SH-SY5Y (cell line): ENCODE results near the gene NPSR1.

ENCODE experiments used
- GATA2 ChIP-seq: IDR thresholded peaks from 2 replicates; pipeline ENCODE4 v1.6.1; 2011; ENCODE audit warnings: mild to moderate bottlenecking, low read depth, low read length
- GATA3 ChIP-seq: IDR thresholded peaks from 2 replicates; pipeline ENCODE4 v1.6.1; 2011; ENCODE audit warnings: low read depth, mild to moderate bottlenecking, low read length, moderate library complexity

GRCh38 chr7:34844936-34845665, 187.1 kb downstream of the NPSR1 start:
- TF ChIP-seq GATA2: no peak
- TF ChIP-seq GATA3: no peak
